HEK293T (cell line): ENCODE data around the gene TM4SF5.

ENCODE experiments used
- ARNT ChIP-seq: fragments of 450-650 bp; IDR thresholded peaks from 2 replicates; pipeline ENCODE4 v1.6.1; 2017; ENCODE audit warnings: mild to moderate bottlenecking
- BHLHE40 ChIP-seq: fragments of 450-650 bp; IDR thresholded peaks from 2 replicates; pipeline ENCODE4 v1.6.1; 2016; ENCODE audit warnings: mild to moderate bottlenecking, moderate library complexity, borderline replicate concordance
- FOXK2 ChIP-seq: fragments of 450-650 bp; IDR thresholded peaks from 2 replicates; pipeline ENCODE4 v1.6.1; 2016; ENCODE audit warnings: mild to moderate bottlenecking
- FOXM1 ChIP-seq: fragments of 450-650 bp; IDR thresholded peaks from 2 replicates; pipeline ENCODE4 v1.6.1; 2017; ENCODE audit warnings: mild to moderate bottlenecking, borderline replicate concordance
- LEF1 ChIP-seq: fragments of 450-650 bp; IDR thresholded peaks from 2 replicates; pipeline ENCODE4 v1.6.1; 2017; ENCODE audit warnings: mild to moderate bottlenecking, borderline replicate concordance
- SP1 ChIP-seq: fragments of 450-650 bp; IDR thresholded peaks from 2 replicates; pipeline ENCODE4 v1.6.1; 2017
- TARDBP ChIP-seq: fragments of 450-650 bp; IDR thresholded peaks from 2 replicates; pipeline ENCODE4 v1.6.1; 2016

DNA sequence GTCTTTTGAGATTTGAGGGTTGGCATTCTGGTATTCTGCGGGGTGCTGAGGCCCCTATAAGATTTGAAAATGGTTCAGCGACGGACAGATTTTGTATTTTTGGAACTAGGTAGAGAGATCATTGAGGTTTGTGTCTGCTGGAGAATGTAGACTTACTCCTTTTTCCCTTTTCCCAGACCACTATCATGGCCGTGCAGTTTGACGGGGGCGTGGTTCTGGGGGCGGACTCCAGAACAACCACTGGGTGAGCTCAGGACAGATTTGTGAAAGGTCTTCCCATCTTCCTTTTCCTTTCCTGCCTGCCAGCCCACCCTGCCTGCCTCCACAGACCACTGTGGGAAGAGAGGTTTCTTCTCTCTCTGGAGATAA, 24.9 kb downstream of the TM4SF5 start:
- TF ChIP-seq SP1 = no peak
- TF ChIP-seq BHLHE40 = no peak
- TF ChIP-seq FOXM1 = no peak
- no peak for TF ChIP-seq ARNT
- no peak for TF ChIP-seq LEF1
- TF ChIP-seq FOXK2 = no peak
- no peak for TF ChIP-seq TARDBP
